ENCODE results near the gene HOXB8.

DNA sequence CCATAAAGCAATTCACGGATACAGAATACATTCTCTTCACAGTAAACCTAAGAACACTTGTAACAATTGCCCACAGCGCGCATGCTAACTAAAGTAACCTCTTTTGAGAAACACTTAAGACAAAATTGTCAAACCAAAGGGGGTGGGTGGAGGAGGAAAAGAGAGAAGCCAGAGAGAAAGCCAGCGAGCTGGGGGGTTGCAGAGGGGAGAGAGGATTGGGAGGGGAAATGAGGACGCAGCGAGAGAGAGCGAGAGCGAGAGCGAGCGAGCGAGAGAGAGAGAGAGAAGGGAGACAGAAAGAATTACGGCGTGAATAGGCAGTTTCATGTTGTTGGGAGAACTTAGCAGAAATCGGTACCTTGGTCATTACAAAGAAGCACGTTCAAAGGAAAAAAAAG, 2.6 kb downstream of the HOXB8 start:
- TF ChIP-seq EZH2 (IDR thresholded peaks at IDR 0.05) (no peak), POLR2AphosphoS5 (IDR thresholded peaks at IDR 0.05; ENCODE audit: borderline replicate concordance, low read depth, low read length) (peak; percentile 13; the same call in 1 of the 2 replicates), FOXP2 (optimal IDR thresholded peaks at IDR 0.05; ENCODE audit: control extremely low read depth, extremely low read length, insufficient read depth) (no peak)
